GM10248 (cell line): ENCODE data around the gene COL13A1.

Experiments
- CTCF ChIA-PET: fragments of 300-600 bp; sonication (Branson Sonifier 250); formaldehyde crosslinking; extraction: SDS; loops from one replicate; lab custom pipeline; 2021; ENCODE audit warnings: antibody characterized with exemption; lab: Yijun Ruan, JAX
- POLR2A ChIA-PET: fragments of 350-650 bp; sonication (Branson Sonifier 250); formaldehyde crosslinking; extraction: SDS; loops from one replicate; lab custom pipeline; 2020; ENCODE audit warnings: antibody characterized with exemption; lab: Yijun Ruan, JAX
- DNase-seq: peaks from one replicate; pipeline ENCODE4 v3.0.0; 2012; ENCODE audit errors: extremely low spot score
- CTCF ChIP-seq: IDR thresholded peaks from 2 replicates; pipeline ENCODE4 v1.5.1; 2012; ENCODE audit warnings: mild to moderate bottlenecking, low read depth; ENCODE audit errors: extremely low read depth, missing control alignments, control extremely low read depth

The COL13A1 gene

GRCh38 chr10:69803809-69804208 lies 2.1 kb downstream of the COL13A1 start:
- no peak for TF ChIP-seq CTCF
- ChIA-PET POLR2A (no interaction called here), CTCF (interaction anchor here (1.2 kb wide), 1 partner anchor 33 kb away, joined by 3 read pairs; no protein-coding TSS in a partner anchor)
- DNase-seq = no peak

GRCh38 chr10:69804775-69805174 lies 3.1 kb downstream of the COL13A1 start:
- POLR2A ChIA-PET = interaction anchor here (0.7 kb wide), 1 partner anchor 112 kb away, joined by 3 read pairs; no protein-coding TSS in a partner anchor

GRCh38 chr10:69807122-69807521 lies 5.4 kb downstream of the COL13A1 start:
- no peak for TF ChIP-seq CTCF
- no peak for DNase-seq
- ChIA-PET POLR2A (no interaction called here), CTCF (interaction anchor here (0.9 to 1.0 kb wide), 2 partner anchors 17 to 64 kb away, joined by 3 read pairs; no protein-coding TSS in a partner anchor)

More at GRCh38 chr10:69804775-69805174, 3.1 kb downstream of the COL13A1 start:
- CTCF ChIA-PET = interaction anchor here (1.2 kb wide), 1 partner anchor 33 kb away, joined by 3 read pairs; no protein-coding TSS in a partner anchor
- TF ChIP-seq CTCF = no peak
- no peak for DNase-seq

GRCh38 chr10:69807696-69808095 lies 6.0 kb downstream of the COL13A1 start:
- ChIA-PET POLR2A (no interaction called here), CTCF (interaction anchor here (1.0 to 1.7 kb wide), 3 partner anchors 11 to 150 kb away, joined by 3 to 5 read pairs (median 4); no protein-coding TSS in a partner anchor)
- DNase-seq = no peak
- TF ChIP-seq CTCF = no peak

- POLR2A ChIA-PET = no interaction called here
- CTCF ChIA-PET = interaction anchor here (1.0 to 1.7 kb wide), 3 partner anchors 8 to 149 kb away, joined by 4 to 5 read pairs (median 5); partner anchors contain the start of gene COL13A1
- TF ChIP-seq CTCF = no peak
- DNase-seq = no peak
Measured at GRCh38 chr10:69809318-69809717, 7.6 kb downstream of the COL13A1 start.

- ChIA-PET CTCF (interaction anchor here (1.0 to 1.3 kb wide), 2 partner anchors 9 to 10 kb away, joined by 4 to 5 read pairs; partner anchors contain the start of gene COL13A1), POLR2A (no interaction called here)
- no peak for DNase-seq
- TF ChIP-seq CTCF = no peak
Measured at GRCh38 chr10:69810097-69810496, 8.4 kb downstream of the COL13A1 start.
